Stimulated activated CD8-positive, alpha-beta memory T cell treated with anti-CD3 and anti-CD28 coated beads, Interleukin-4, amount 100 ng/mL, for 4 hours (primary cell): ENCODE data around the gene SLC8B1.

ENCODE experiments used
- DNase-seq, 2 donors: peaks; one replicate each; pipeline ENCODE4 v3.0.0-alpha.2; 2020; ENCODE audit warnings: low read depth in 2 of 2, low spot score in 1 of 2

The SLC8B1 gene

DNA sequence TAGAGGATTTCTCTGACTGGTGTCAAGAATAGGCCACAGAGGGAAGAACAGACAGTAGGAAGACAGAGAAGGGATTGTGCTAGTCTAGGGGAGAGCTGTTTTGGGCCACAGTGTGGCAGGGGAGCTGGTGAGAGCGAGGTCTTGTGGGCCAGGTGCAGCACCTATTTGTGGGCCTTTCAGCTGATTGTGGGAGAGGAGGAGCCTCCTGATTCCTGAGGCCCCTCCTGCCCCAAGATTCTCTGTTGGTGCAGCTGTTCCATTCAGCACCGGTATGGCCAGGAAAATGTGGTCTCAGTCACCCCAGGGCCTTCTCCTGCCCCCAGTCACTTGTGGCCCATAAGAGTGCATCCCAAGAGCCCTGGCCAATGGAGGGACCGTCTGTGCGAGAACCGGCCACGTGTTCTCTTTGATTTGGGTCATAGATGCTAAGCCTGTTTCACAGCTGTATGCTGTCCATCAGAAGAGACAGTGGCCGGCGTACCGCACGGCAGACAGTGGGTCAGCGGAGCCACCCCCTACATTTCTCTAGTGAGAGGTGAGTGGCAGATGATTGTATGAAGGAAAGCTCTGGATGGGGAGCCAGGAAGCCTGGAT lies 86.0 kb downstream of the SLC8B1 start:
- DNase-seq, result no peak
